Stimulated activated CD4-positive, alpha-beta T cell treated with anti-CD3 and anti-CD28 coated beads, Interleukin-4, amount 100 ng/mL, for 48 hours (primary cell): ENCODE measurements around the gene PLP2.

ENCODE experiments used
- DNase-seq, 2 donors: peaks; one replicate each; pipeline ENCODE4 v3.0.0-alpha.2; 2020; ENCODE audit warnings: low read depth in 2 of 2

PLP2 gene

DNA sequence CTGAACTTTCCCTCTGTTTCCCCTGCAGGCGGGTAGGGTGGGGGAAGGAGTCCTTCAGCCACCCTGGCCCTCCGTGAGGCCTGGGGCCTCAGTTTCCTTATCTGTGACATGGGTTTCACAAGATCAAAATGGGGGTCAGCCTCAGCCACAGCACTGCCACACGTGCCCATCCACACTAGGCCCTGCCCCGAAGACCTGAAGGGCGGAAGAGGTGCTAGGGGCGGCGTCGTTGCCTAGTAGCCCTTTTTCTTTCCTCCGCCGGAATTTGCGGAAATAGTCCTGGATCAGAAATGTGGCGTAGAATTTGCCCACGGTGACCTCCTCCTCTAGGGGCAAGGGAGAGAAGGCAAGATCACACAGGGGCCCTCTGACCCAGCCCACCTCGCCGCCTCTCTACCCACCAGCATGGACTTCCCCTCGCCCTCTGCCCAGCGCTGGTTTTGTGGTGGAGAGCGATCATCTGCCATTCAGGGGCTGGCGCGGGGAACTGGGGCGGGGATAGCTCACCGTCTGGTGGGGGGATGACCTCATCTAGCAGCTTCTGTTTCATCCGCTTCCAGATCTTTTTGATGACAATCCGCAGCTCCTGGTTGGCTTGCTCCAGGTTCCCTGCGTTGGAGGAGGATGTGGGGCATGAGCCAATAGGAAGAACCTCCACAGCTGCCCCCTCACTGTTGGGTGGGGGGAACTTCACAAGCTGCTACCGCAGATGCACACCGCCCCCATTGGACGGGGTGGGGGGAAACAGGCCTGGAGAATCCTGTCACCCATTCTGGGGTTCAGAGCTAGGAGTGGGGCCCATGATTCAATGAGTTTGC is 37.9 kb downstream of the PLP2 start:
- DNase-seq: no peak

DNA sequence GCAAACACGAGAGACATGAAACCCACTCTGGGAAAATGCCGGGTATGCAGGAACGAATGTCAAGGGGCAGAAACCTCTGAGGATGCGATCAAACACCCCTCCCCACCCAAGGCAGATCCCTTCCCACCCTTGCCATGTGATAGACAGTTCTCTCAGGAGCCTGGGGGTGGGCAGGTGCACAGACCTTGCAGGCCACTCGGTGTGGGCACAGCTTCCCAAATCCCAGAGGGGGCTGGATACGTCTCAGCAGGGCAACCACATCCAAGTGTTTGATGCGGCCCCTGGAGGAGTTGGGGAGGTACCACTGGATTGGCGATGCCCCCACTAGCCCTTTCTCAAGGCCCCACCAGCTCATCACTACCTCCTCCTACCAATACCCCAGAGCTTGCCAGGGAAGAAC is 38.7 kb downstream of the PLP2 start:
- no peak for DNase-seq

DNA sequence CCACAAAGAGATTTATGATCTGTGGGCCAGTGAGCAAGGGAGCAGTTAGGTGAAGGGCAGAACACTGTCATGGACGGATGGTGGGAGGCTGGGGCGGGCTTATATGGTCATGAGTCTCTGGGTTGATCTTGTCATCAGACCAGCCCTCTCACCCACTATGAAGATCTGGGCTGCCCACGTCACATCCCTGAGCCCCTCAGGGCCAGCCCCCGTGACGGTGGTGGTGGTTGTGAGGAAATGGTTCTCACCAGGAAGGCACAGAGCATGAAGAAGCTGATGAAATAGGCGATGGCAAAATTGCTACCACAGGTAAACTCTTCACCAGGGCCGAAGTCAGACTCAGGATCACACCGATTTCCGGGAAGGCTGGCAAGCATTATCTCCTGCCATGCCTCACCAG is 39.4 kb downstream of the PLP2 start:
- DNase-seq: no peak

DNA sequence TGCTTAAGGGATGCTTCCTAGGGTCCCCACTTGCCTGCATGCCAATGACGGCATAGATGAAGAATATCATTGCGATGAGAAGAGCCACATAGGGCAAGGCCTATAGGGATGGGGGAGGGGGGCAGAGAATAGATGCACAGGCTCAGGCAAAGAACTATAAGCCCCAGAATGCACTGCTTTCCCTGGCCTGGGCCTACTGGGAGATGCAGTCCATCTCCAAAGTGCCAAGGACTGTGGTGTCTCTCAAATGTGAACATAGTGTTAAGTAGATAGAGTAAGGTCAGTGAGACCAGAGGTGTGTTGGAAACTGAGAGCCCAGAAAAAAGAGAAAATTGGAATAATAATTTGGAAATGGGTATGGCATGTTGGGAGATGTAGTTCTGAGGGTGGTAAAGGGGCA is 40.5 kb downstream of the PLP2 start:
- no peak for DNase-seq

DNA sequence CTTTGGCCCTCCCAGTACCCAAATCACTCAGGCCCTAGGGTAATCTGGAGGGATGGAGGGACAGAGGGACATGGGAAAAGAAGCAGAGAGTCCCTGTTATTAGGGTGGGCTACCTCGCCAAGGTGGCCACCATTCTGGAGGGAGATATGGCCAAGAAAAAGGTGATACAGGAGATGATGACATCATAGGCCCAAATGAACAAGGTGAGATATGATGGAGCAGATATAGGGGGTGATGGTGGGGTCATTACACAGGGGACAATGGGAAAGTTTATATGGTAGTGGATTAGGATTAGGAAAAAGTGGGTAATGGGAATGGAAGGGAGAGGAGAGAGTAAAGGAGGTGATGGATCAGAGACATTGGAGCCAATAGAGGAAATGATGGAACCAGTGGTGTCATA is 41.2 kb downstream of the PLP2 start:
- no peak for DNase-seq

DNA sequence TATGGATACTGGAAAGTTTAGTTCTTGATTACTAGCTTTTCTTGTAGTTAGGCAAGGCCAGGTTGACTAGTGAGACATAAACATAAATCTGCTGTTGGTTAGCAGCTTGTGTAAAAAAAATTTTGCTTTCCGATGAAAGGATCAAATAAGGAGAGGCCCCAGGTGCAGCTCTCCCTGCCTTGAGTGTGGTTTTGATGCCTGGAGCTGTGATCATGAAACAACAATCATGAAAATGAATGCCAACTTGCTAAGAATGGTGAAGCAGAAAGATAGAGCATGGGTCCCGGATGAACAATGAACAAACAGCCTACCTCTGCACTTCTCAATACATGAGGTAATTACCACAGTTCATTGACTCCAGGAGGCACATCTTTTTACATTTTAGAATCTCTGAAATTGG is 42.7 kb downstream of the PLP2 start:
- DNase-seq: no peak

DNA sequence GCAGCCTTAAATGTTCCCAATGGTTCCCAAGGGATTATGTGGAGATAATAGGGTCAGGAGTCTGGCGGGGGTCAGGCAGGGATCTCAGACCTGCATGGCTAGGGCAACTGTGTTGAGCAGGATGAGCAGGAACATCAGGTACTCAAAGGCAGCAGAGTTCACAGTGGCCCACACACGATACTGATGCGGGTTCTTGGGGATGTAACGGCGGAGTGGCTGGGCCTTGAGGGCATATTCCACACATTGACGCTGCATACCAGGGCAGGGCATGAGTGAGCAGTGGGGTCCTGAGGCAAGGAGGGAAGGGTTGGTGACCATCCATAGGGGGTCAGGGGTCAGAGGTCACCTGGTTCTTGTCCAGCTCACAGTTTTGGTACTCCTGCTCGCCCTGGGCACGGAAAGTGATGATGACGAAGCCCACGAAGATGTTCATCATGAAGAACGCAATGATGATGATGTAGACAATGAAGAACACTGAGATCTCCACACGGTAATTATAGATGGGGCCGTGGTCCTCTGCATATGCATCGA is 43.4 kb downstream of the PLP2 start:
- DNase-seq: no peak

DNA sequence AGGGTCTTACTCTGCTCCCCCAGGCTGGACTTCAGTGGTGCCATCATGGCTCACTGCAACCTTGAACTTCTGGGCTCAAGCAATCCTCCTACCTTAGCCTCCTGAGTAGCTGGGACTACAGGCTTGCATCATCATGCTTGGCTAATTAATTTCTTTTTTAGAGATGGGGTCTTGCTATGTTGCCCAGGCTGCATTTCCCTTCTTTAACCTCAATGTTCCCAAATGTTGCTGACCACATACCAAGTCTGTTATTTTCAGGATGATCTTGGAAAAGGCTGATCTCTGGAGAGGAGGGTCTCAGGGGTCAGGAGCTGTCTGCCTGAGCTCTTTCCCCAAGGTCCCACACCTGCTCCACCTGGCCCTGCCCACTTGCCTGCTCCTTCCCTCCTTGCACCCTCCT is 48.4 kb downstream of the PLP2 start:
- no peak for DNase-seq

DNA sequence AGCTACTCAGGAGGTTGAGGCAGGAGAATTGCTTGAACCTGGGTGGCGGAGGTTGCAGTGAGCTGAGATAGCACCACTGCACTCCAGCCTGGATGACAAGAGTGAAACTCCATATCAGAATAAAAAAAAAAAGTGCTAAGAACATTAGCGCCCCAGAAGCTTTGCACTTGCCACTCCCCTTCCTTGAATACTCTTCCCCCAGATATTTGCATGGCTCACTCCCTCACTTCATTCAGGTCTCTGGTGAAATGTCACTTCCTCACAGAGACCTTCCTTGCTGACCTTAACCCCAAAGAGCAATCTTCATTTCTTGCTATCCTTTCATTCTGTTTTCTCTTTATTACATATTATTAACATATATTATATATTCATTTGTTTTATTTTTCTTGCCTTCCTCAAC is 50.2 kb downstream of the PLP2 start:
- no peak for DNase-seq
